GM12801 (cell line): ENCODE data around the gene PITPNC1.

ENCODE experiments used
- CTCF ChIP-seq: IDR thresholded peaks from one replicate; pipeline ENCODE4 v1.5.1; 2011; ENCODE audit warnings: control low read depth; ENCODE audit not compliant: insufficient read length; ENCODE audit errors: extremely low read depth

PITPNC1 gene

GRCh38 chr17:67557052-67557845 lies 180.2 kb downstream of the PITPNC1 start:
- no peak for TF ChIP-seq CTCF

GRCh38 chr17:67557921-67558320 lies 180.8 kb downstream of the PITPNC1 start:
- no peak for TF ChIP-seq CTCF

- no peak for TF ChIP-seq CTCF
Measured at GRCh38 chr17:67558740-67559380, 181.8 kb downstream of the PITPNC1 start.

GRCh38 chr17:67559381-67559966 lies 182.4 kb downstream of the PITPNC1 start:
- TF ChIP-seq CTCF, result no peak

GRCh38 chr17:67562005-67562404 lies 184.9 kb downstream of the PITPNC1 start:
- TF ChIP-seq CTCF, result no peak

- TF ChIP-seq CTCF, result no peak
Measured at GRCh38 chr17:67563692-67564228, 186.7 kb downstream of the PITPNC1 start.

- no peak for TF ChIP-seq CTCF
Measured at GRCh38 chr17:67565068-67565467, 188.0 kb downstream of the PITPNC1 start.
